SK-N-SH (cell line): Measurements from ENCODE around the gene SNRNP27. TPM values are rescaled to one million over a fixed set of nuclear protein-coding genes. Genes with fewer than 3 reads are reported as not detected.

Experiments
- CTCF ChIA-PET: fragments of 300-600, 350-600 bp; formaldehyde crosslinking; extraction: SDS; loops from one replicate; lab custom pipeline; 2021; lab: Yijun Ruan, JAX
- POLR2A ChIA-PET: fragments of 350-600 bp; sonication (Branson Sonifier 250); formaldehyde crosslinking; extraction: SDS; loops from one replicate; lab custom pipeline; 2020; ENCODE audit warnings: antibody characterized with exemption, inconsistent platforms; lab: Yijun Ruan, JAX
- DNase-seq: peaks from one replicate; pipeline ENCODE4 v3.0.0; 2012
- H2AFZ ChIP-seq: fragments of 200-600 bp; sonication (generic); 2 replicates; pipeline ENCODE4 v1.8.1; 2016; ENCODE audit warnings: antibody characterized with exemption, mild to moderate bottlenecking, low read depth
- H3F3A ChIP-seq: fragments of 200-600 bp; sonication (generic); replicated peaks from 2 replicates; pipeline ENCODE3; 2016; ENCODE audit warnings: antibody characterized with exemption, mild to moderate bottlenecking; ENCODE audit not compliant: insufficient read depth
- H3K27ac ChIP-seq, 2 experiments: fragments of 200-500 bp in 1 of 2; fragments of 200-600 bp in 1 of 2; sonication (Bioruptor generic) in 1 of 2; sonication (generic), shearing (Covaris generic) in 1 of 2; 2 replicates each; pipeline versions ENCODE4 v1.5.1 to v1.6.1; 2014 to 2016; ENCODE audit warnings: low read depth in 2 of 2, inconsistent platforms in 1 of 2, low read length in 1 of 2, mild to moderate bottlenecking in 1 of 2, mixed read lengths in 1 of 2
- H3K27me3 ChIP-seq: fragments of 200-600 bp; sonication (generic), shearing (Covaris generic); 2 replicates; pipeline ENCODE4 v1.6.1; 2016; ENCODE audit warnings: mixed run types; ENCODE audit not compliant: insufficient read depth
- H3K36me3 ChIP-seq, 2 experiments: fragments of 200-500 bp in 1 of 2; fragments of 200-600 bp in 1 of 2; sonication (Bioruptor generic) in 1 of 2; sonication (generic) in 1 of 2; replicated peaks in 1 of 2; 2 replicates each; pipeline versions ENCODE3 to v1.5.1; 2014 to 2016; ENCODE audit warnings: low read length in 1 of 2, mild to moderate bottlenecking in 1 of 2; ENCODE audit not compliant: insufficient read depth in 2 of 2, control insufficient read depth in 1 of 2
- H3K4me1 ChIP-seq, 2 experiments: fragments of 200-500 bp in 1 of 2; fragments of 200-600 bp in 1 of 2; sonication (Bioruptor generic) in 1 of 2; sonication (generic), shearing (Covaris generic) in 1 of 2; 2 replicates each; pipeline versions ENCODE4 v1.5.1 to v1.6.1; 2014 to 2016; ENCODE audit warnings: low read depth in 1 of 2, low read length in 1 of 2, mixed run types in 1 of 2; ENCODE audit not compliant: insufficient read depth in 2 of 2, control insufficient read depth in 1 of 2
- H3K4me2 ChIP-seq: fragments of 200-600 bp; sonication (generic), shearing (Covaris generic); 2 replicates; pipeline ENCODE4 v1.6.1; 2017; ENCODE audit warnings: mixed run types
- H3K4me3 ChIP-seq, 2 experiments: fragments of 200-500 bp in 1 of 2; fragments of 200-600 bp in 1 of 2; sonication (Bioruptor generic) in 1 of 2; sonication (generic), shearing (Covaris generic) in 1 of 2; 2 replicates each; pipeline versions ENCODE4 v1.5.1 to v1.8.1; 2014 to 2016; ENCODE audit warnings: low read depth in 2 of 2, inconsistent platforms in 1 of 2, low read length in 1 of 2, mild to moderate bottlenecking in 1 of 2, mixed read lengths in 1 of 2, moderate library complexity in 1 of 2
- H3K79me2 ChIP-seq: fragments of 200-600 bp; sonication (generic); 2 replicates; pipeline ENCODE4 v1.8.1; 2017; ENCODE audit warnings: mild to moderate bottlenecking; ENCODE audit not compliant: insufficient read depth
- H3K9ac ChIP-seq: fragments of 200-600 bp; sonication (generic); 2 replicates; pipeline ENCODE4 v1.6.1; 2017; ENCODE audit warnings: mixed run types
- H3K9me2 ChIP-seq: fragments of 200-600 bp; sonication (generic); 2 replicates; pipeline ENCODE4 v1.6.1; 2017; ENCODE audit warnings: mixed run types
- H3K9me3 ChIP-seq: fragments of 200-600 bp; sonication (generic); 2 replicates; pipeline ENCODE4 v1.6.1; 2017; ENCODE audit warnings: mixed run types, mild to moderate bottlenecking, moderate library complexity
- H4K20me1 ChIP-seq: fragments of 200-600 bp; sonication (generic); 2 replicates; pipeline ENCODE4 v1.6.1; 2017; ENCODE audit warnings: mild to moderate bottlenecking, mixed run types; ENCODE audit not compliant: insufficient read depth
- ELF1 ChIP-seq: IDR thresholded peaks from 2 replicates; pipeline ENCODE4 v1.4.0; 2012
- EP300 ChIP-seq, 2 experiments: IDR thresholded peaks; 2 replicates each; pipeline versions ENCODE4 v1.4.0 to v1.6.1; 2012; ENCODE audit warnings: borderline replicate concordance in 1 of 2, low read depth in 1 of 2, low read length in 1 of 2
- FOXM1 ChIP-seq: IDR thresholded peaks from 2 replicates; pipeline ENCODE4 v1.4.0; 2012; ENCODE audit warnings: low read depth, mild to moderate bottlenecking
- IRF3 ChIP-seq: fragments of 150-350 bp; IDR thresholded peaks from 2 replicates; pipeline ENCODE4 v1.6.1; 2016; ENCODE audit warnings: mild to moderate bottlenecking, low read depth, low read length
- JUND ChIP-seq: IDR thresholded peaks from 2 replicates; pipeline ENCODE4 v1.4.0; 2012
- MAX ChIP-seq: IDR thresholded peaks from 2 replicates; pipeline ENCODE4 v1.4.0; 2012; ENCODE audit warnings: low read depth
- POLR2AphosphoS5 ChIP-seq: IDR thresholded peaks from 2 replicates; pipeline ENCODE4 v1.6.1; 2012; ENCODE audit warnings: low read depth, low read length
- RCOR1 ChIP-seq: fragments of 150-350 bp; IDR thresholded peaks from 2 replicates; pipeline ENCODE4 v1.6.1; 2017; ENCODE audit warnings: antibody characterized with exemption, low read length
- REST ChIP-seq: IDR thresholded peaks from 2 replicates; pipeline ENCODE4 v1.6.1; 2012; ENCODE audit warnings: mild to moderate bottlenecking, low read depth, low read length, moderate library complexity
- TAF1 ChIP-seq: IDR thresholded peaks from 2 replicates; pipeline ENCODE4 v1.6.1; 2012; ENCODE audit warnings: low read depth, mild to moderate bottlenecking, low read length, moderate library complexity, borderline replicate concordance
- TCF12 ChIP-seq: IDR thresholded peaks from 2 replicates; pipeline ENCODE4 v1.4.0; 2012
- USF1 ChIP-seq: IDR thresholded peaks from 2 replicates; pipeline ENCODE4 v1.4.0; 2012; ENCODE audit warnings: low read depth, borderline replicate concordance
- YY1 ChIP-seq: IDR thresholded peaks from 2 replicates; pipeline ENCODE4 v1.4.0; 2012; ENCODE audit warnings: low read depth, mild to moderate bottlenecking
- ZBTB33 ChIP-seq: IDR thresholded peaks from 2 replicates; pipeline ENCODE4 v1.4.0; 2012; ENCODE audit warnings: low read depth, borderline replicate concordance
- WGBS: methylation state at CpG from one replicate; pipeline ENCODE4 v1.1.6; 2017; ENCODE audit warnings: low lambda C conversion rate; 5-methylcytosine and 5-hydroxymethylcytosine counted together
- polyA plus RNA-seq, 3 experiments: library from polyadenylated mRNA; depleted of rRNA; stranded (reverse); fragments of >200 nt; gene quantifications; 2 replicates each; pipeline ENCODE4 v1.2.3, GENCODE V29; 2012

Gene SNRNP27
- polyA plus RNA-seq, 1 of the 3 experiments (the other 2 are of a cell fraction), result 68.4 TPM

GRCh38 chr2:69936906-69937305, 43.1 kb downstream of the SNRNP27 start:
- H3K27ac ChIP-seq, result no peak overlapping the region
- no peaks in the 10 kb centered on the region for H3K9me2 ChIP-seq
- peaks cover 26% of the 10 kb centered on the region in 2 experiments for H3K36me3 ChIP-seq
- no peaks in the 10 kb centered on the region for H3K27me3 ChIP-seq
- ChIA-PET CTCF (no interaction called here), POLR2A (no interaction called here)
- whole genome bisulfite sequencing, result 80% methylated on average over 11 of the region's 11 CpGs
- H3K79me2 ChIP-seq, result no peaks in the 10 kb centered on the region
- no peak overlapping the region for H3K4me3 ChIP-seq
- H3K9ac ChIP-seq, result no peak overlapping the region
- TF ChIP-seq EP300 (IDR thresholded peaks at IDR 0.05; ENCODE audit: borderline replicate concordance in 1 of 2, low read depth in 1 of 2, low read length in 1 of 2) (no peak), TCF12 (no peak), POLR2AphosphoS5 (no peak), ELF1 (no peak), RCOR1 (no peak), YY1 (no peak), MAX (no peak), JUND (no peak), TAF1 (no peak), USF1 (no peak), ZBTB33 (no peak), REST (no peak), IRF3 (no peak), FOXM1 (no peak)
- H2AFZ ChIP-seq, result no peak overlapping the region
- no peaks in the 10 kb centered on the region for H4K20me1 ChIP-seq
- DNase-seq, result no peak
- H3K4me1 ChIP-seq, result peaks cover 0 to 5% of the 10 kb centered on the region in 2 experiments; a peak in 1 of 4 replicates
- H3K4me2 ChIP-seq, result no peak overlapping the region
- H3F3A ChIP-seq, result peaks cover 12% of the 10 kb centered on the region
- H3K9me3 ChIP-seq, result no peaks in the 10 kb centered on the region
